Fibroblast of skin of left biceps (primary cell): ENCODE measurements around the gene METTL16.

Source experiments
- DNase-seq, 2 experiments: peaks; one replicate each; pipeline ENCODE4 v3.0.0-alpha.2; 2013; ENCODE audit warnings: low read depth in 2 of 2

Gene METTL16

DNA sequence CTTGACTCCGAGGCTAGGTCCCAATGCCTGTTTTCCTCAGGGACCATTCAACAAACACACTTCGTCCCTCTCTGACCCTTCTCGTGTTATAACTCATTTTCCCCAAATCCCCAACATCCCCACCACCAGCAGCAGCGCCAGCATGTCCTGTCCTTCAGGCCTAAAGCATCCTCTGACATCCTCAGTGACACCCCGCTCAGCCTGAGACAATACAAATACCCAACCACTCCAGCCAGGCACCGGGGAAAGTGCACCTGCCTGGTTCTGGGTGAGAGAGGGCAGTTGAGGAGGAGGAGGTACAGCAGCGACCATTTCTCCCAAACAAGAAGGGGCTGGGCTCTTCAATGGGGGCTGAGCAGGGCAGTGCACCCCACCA, 115.5 kb downstream of the METTL16 start:
- DNase-seq, result no peak

DNA sequence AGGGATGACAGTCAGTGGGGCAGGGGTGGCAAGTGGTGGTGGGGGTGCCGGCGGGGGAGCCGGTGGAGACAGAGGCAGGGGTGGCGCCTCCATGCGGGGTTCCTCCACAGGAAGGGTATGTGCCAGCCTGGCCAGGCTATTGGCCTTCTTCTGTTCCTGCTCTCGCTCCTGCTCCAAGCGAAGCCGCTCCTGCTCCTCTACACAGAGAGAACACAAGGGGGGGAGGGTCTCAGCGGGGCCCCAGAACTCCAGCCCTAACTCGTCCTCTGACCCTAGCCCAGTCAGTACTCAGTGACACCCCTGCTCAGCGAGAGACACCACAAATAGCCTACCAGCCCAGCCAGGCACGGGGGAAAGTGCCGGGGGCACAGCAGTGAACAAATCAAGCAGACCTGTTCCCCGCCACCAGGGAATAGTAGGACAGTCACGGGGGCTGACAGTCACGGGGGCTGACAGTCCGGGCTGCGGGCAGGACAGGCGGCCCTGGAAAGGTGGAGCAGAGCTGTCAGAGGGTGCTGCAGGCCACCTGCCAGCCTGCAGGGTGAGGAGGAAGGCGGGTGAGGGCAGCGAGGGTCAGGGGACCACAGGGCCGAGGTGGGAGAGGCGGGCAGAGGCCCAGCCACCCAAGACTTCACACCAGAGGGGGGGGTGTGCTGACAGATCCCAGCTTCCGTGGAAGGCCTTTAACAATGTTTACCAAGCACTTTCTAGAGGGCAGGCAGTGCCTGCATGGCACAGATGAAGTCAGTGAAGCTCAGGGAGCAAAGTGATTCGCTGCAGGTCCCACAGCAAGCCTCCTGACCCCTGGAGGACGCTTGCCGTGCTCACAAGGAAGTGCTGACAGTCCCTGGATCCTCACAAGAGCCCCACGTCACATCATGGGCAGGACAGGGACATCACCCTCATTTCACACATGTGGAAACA, 116.2 kb downstream of the METTL16 start:
- no peak for DNase-seq

DNA sequence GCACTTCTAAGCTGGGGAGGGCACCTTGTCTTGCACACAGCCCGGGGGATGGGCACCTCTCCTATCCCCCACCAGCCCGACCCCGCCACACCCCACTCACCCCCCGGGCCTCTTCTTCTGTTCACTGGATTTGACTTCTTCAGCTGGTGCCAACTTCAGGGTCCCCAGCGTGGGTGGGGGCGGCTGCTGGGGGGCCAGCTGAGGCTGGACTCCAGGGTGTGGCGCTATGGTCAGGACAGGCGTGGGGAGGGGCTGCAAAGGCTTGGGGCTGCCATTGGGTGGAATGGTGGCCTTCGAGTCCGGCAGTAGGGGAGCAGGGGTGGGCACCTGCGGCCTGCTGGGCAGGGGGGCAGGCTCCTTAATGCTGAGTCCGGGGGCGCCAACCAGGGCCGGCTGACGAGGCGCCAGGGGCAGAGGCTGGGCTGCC, 116.9 kb downstream of the METTL16 start:
- DNase-seq, result no peak

DNA sequence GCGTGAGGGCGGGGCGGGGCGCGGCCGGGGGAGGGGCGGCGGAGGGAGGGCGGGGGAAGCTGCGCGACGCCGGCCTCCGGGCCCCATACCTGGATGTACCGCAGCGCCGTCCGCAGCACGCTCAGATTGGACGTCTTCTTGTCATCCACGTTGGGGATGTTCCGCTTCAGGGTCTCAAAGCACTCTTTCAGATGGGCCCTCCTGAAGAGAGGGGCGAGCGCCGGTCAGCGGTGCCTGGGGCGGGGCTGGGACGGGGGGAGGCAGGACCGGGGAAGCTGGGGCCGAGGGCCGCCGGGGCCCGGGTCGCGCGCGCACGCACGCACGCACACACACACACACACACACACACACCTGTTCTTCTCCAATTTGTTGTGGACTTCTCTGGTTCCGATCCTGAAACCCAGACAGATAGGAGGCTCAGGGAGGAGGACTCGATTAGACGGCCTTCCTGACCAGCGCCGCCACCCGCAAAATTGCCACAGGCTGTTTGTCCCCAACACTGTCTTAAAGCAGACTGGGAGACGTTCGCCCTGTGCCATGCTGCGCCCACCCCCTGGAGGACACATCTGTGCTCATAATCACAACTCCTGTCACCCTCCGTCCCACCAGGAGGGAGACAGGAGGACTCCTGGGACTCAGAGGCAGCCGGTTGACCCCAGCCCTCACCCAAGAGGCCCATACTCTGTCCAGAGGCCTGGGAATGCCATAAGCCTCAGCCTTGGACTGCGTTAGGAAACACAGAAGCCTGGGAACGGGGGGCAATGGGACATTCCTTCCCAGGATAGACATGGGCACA, 117.5 kb downstream of the METTL16 start:
- DNase-seq, result no peak

DNA sequence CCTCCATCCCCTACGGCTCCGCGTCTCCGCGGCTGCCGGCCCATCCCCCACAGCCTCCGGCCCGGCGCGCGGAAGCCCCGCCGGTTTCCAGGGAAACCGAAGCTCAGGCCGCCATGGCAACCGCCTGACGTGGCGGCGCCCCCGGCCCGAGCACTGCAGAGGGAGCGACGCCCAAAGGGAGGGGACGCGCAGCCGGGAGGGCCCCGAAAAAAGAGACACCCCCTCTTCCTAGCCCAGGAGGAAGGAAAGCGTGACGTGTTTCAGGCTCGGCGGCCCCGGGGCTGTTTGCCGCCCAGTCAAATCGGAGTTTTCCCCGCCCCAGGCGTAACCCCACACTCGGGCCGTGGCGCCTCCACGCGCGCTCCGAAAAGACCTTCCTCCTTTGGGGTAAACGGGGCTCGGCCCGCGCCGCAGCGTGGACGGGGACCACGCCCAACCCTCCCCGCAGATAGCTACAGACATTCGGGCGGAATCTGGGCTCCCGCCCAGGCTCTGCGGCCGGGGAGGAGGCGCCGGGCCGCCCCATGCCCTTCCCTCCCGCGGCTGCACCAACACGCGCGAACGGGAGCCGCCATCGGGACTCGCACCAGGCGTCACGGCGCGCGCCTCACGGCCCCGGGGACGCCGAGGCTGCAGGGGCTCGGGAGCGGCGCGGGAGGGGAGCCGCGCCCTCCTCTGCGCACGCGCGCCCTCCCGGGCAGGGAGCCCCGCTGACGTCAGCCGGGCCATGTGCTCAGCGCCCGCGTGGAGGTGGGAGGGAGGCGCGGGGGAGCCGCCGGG, 118.3 kb downstream of the METTL16 start:
- peak; percentile 61 to 73 for DNase-seq

DNA sequence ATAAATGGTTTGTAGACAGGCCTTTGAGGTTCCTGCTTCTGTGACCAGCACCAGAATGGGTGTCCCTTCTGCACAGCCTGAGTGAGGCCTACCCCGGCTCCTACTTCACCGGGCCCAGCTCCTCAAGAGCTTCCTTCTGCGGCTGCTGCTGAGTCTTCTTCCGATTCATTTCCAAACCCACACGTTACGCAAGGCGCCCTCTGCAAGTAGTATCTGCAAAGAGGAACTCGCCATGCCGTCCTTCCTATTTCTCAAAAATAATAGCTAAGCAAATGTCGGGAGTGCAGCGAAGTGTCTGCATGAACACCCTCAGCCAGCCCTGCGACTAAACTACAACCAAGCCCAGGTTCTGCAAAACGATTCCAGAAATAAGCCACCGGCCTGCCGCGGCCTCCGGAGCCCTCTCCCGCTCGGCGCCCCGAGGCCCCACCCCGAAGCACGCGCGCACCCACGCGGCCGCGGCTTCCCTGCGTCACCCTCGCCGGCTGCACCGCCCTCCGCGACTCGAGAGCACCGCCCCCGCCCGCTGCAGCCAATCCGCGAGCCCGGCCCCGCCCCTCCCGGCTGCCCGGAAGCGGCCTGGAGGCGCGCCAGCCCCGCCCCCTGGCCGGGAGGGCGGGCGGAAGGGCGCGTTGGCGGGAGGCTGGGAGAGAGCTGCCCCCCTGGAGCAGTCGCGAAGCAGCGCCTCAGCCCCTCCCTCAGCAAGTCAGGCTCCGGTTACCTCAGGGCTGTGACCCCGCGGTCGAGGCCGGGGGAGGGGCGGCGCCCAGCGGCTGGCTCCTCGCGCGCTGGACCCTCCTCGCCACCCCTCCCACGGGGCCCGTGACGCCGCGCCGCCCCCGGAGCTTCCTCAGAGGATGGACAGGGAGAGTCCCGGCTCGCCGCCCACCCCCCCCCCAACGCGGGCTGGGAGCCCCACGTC, 119.2 kb downstream of the METTL16 start:
- DNase-seq, result peak; percentile 82 to 87

DNA sequence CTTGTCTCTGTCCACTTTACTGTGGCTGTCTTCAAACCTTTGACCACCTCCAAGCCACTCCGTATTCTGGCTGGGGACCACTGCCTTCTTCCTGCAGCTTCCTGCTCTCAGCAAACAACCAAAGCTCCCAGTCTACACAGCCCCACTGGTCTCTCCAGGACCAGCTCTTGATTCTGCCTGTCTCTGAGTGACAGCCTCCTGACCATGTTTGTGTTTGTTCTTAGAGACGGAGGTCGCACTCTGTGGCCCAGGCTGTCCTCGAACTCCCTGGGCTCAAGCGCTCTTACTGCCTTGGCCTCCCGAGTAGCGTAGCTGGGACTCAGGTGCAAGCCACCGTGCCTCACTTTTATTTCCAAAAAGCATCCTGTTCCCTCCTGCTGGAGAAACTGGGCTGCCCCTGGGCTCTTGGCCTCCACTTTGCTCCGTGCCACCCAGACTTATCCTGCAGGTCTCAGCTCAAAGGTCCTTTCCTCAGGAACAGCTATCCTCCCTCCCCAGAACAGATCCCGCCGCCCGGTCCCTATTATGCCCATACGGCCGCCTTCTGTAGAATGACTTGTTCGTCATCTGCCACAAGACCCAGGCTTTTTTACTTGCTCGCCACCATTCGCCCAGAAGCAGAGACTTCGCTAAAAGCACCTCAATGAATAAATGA, 120.0 kb downstream of the METTL16 start:
- DNase-seq, result no peak

DNA sequence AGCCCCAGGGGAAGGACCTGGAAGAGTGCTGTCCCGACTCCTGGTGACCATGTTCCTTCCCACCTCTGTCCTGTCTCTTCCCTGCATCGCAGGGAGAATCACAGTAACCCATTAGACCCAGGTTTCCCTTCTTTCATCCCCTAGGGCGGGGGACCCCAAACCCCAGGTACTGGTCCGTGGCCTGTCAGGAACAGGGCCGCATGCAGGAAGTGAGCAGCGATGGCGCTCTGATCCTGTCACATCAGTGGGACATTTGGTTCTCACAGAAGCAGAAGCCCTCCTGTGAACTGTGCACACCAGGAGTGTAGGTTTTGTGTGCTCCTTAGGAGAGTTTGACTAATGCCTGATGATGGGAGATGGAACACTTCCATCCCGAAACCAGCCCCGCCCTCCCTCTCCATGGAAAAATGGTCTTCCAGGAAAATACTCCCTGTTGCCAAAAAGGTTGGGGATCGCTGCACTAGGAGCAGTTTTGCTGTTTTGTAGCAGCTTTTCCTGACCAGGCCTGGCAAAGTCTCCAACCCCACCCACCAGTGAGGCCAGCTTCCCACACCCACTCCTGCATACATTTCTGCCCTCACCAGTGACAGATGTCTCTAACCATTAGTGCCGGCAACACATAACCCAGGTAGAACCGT, 121.4 kb downstream of the METTL16 start:
- DNase-seq, result no peak

DNA sequence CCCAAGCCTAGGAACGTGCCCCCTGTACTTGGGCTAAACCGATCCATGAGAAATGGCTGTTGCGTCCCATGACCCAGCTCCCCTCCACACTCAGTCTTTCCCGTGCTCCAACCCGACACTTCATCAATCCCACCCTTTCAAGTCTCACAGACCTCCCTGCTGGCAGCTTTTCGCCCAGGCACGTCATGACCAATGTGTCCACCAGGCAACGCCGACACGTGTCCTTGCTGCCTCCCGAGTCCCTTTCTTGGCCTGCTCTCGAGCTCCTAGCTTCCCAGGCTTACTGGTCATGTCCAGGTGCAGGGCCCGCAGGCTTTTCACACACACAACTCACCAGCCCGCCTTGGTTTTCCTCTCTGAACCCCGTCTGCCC, 123.0 kb downstream of the METTL16 start:
- DNase-seq, result no peak

DNA sequence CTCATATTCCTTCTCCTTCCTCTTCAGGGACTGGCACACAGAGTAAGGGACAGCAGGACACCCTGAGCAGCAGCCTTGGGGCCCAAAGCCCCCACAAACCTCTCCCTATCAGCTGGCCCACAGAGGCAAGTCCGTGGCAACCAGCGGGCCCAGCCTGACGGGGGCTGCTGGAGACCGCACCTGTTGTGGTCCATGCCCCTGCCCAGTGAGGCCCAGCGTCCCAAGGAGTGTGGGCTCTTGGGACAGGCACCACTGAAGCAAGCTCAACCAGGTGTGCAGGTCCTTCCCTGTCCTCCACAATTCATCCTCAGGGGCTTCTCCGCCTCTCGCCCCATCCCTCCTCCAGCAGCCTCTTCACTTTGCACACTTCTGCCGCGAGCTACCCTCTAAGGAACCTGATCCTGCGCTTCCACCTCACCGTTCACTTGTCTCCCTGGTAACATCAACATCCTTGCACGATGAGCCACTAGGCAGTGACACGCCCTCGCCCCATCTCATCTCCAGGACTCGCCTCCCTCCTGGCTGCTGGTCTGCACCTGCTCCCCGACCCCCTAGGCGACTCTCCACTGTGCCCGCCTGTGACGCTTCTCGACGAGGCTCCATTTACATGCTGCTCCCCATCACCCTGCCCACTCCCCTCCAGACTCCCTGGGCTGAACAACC, 123.5 kb downstream of the METTL16 start:
- no peak for DNase-seq

DNA sequence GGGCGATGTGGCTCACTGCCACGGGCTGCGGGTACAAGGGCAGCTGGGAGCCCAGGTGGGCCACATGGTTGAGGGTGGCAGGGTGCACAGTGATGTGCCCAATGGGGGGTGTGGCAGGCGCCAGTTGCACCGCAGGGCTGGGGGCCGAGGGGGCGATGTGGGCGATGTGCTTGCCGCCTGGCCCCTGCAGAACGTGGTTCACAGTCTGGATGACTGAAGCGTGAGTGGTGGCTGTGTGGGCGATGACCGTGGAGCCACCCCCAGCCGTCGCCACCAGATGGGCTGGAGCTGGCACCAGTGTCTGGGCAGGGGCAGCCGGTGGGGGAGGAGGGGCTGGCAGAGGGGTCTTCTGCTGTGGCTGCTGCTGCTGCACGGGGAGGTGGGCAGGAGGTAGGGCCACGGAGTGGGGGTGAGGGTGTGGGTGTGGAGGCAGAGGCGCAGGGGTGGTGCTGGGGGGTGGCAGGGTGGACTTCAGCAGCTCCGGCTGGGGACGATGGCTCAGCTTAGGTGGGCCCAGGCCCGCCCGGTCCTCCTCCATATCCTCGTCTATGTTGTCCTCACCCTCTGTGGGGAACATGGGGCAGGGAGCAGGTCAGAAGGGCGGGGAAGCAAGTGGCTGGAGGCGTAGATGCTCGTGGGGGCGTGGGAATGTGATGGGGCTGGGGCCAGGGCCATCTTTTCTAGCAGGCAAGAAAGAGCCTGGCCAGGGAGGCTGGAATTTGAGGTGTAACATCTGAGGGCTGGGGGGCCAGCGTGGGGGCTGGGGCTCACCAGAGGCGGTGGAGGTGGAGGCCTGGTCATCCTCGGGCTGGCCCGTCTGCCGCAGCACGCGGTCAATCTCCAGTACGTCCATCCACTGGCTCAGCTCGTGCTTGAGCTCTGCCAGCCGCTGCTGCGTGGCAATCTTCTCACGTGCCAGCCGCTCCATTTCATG, 124.3 kb downstream of the METTL16 start:
- no peak for DNase-seq

DNA sequence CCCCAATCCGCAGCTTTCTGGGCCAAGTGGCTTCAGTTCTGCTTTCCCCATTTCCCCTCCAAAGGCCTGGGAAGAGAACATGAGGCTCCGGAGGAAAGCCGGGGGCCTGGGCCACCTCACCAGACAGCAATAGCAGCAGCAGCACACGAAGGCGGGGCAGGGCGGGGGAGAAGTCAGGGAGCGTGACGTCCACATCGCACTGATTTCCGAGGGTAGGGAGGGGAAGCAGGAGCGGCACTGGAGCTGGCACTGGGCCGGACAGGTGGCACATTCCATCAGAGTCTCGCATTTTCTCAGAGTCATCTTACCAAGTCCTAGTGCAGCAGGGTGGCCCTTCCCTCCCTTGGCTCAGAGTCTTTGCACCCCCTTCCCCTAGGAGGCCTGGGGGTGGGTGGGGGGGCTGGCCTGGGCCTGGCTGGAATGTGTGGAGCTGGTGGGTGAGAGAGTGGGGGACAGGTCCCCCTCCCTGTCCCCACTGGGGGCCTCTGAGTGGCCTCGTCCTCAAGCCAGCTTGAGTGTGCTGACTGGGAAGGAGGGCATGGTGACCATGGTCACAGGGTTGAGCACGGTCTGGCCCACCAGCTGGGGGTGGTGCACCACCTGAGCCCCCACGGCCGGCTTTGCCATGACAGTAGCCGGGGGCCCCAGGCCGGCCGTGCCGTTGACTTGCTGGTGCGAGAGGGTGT, 125.1 kb downstream of the METTL16 start:
- DNase-seq, result no peak

DNA sequence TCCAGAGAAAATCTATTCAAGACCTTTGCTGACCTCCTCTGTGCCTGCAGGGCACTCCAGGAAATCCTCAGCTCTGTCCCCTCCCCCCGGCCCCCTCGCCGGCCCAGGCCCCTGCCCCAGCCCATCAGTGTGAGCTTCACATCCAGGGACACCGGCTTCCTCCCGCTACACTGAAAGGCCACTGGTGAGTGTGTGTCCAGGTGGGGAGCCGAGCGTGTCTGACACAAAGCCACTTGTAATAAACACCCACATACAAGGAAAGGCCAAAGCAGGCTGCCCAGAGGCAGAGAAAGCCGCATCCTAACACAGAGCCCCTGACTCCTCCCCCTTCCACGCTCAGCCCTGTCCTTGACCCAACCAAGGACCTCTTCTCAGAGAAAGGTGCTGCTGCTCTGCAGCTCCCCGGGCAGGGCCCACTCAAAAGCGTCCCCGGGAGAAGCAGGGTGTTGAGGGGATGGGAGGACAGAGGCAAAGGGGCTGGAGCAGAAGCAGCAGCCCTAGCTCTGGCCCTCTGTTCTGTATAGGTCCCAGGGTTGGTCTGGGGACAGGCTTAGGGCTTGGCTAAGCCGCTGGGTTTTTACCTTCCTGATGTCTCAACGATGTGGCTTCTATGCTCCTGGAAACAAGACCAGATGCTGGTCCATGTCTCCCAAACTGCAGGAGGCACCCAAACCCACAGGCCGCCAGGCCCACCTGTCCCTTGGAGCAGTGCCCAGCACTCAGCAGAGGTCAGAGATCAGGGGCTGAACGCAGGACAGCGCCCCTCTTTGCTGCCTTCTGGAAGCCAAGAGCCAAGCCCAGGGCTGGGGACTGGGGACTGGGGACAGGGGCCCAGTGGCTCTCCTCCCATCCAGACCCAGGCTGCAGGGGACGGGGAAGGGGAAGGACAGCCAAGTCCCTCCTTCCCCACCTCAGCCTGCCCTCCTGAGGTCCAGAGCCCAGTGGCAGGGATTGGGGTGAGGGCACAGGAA, 126.2 kb downstream of the METTL16 start:
- no peak for DNase-seq

DNA sequence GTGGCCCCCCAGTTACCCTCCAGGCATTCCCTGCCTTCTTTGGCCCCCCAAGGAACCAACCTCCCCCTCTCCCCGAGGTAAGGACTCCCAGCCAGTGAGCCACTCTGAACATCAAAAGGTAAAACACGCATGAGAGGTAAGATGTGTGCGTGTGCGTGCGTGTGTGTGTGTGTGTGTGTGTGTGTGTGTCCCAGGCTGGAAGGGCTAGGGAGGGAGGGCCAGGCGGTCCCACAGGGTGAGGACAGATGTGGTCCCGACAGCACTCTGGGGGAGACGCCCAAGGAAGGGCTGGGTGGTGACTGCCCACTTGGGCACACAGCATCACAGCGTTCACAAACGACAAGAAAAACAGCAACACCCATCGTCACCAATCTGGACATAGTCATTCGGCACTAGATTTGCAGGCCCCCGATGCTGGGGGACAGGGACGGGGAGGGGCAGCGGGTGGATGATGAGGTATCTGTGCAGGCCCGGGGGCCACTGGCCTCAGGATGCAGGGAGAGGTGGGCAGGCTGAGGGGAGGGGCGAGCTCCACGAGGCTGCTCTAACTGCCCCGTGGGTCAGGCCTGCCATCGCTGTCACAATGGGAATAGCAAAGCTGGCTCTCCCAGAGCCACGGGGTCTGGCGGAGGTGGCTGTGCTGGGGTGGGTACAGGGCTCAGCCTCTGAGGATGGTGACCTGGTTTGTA, 127.1 kb downstream of the METTL16 start:
- DNase-seq, result no peak

DNA sequence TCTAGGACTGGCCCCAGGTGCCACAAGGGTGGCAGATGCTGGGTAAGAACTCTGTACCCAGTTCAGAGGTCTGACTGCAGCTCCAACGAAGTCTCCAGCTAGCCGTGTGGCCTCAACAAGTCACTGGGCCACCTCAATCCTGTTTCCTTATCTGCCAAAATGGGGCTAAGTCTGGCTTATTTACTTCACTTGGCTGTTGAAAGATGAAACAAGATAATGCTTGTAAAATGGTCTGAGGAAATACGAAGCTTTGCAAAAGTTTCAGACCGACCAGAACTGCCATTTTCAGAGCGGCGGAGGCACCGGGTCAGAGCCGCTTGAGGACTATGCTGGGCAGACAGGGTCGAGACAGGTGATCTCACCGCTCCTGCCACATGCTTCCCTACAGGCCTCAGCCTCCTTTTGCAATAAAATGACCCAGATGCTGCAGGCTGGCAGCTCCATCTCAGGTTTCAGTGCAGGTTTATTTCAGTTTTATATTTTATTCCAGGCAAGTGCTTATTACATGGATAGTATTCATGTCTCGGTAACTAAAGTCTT, 128.0 kb downstream of the METTL16 start:
- no peak for DNase-seq
